ENCODE measurements around the gene TIRAP. TPM values are rescaled to one million over a fixed set of nuclear protein-coding genes. Genes with fewer than 3 reads are reported as not detected.

The TIRAP gene
- total RNA-seq, 1 donor from 2014 or later, result 10.0 TPM

DNA sequence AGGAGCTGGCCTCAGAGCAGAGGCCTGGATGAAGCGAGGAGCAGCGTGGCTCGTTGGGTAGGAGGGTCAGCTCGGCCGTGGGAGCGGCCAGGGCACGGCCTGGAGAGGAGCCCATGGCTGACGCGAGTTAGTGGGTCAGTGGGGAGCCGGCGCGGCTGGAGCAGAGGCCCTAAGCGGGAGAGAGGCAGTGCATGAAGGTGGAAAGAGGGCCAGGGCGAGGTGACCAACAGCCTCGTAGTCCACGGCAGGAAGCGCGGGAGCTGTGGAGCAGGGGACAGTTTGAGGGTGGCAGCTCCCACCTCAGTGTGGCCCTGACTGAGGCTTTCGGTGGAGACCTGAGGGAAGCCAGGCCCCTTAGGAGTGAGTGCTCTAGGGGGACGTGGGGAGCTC is 45.1 kb downstream of the TIRAP start:
- Mint-ChIP-seq H3K27me3 (ENCODE audit: low read depth) (no peaks in the 10 kb centered on the region), H3K4me1 (no peaks in the 10 kb centered on the region), H3K4me3 (no peak overlapping the region), H3K9me3 (no peaks in the 10 kb centered on the region), H3K36me3 (no peaks in the 10 kb centered on the region), H3K27ac (no peak overlapping the region)
- TF ChIP-seq, protein P1, sequence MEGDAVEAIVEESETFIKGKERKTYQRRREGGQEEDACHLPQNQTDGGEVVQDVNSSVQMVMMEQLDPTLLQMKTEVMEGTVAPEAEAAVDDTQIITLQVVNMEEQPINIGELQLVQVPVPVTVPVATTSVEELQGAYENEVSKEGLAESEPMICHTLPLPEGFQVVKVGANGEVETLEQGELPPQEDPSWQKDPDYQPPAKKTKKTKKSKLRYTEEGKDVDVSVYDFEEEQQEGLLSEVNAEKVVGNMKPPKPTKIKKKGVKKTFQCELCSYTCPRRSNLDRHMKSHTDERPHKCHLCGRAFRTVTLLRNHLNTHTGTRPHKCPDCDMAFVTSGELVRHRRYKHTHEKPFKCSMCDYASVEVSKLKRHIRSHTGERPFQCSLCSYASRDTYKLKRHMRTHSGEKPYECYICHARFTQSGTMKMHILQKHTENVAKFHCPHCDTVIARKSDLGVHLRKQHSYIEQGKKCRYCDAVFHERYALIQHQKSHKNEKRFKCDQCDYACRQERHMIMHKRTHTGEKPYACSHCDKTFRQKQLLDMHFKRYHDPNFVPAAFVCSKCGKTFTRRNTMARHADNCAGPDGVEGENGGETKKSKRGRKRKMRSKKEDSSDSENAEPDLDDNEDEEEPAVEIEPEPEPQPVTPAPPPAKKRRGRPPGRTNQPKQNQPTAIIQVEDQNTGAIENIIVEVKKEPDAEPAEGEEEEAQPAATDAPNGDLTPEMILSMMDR (IDR thresholded peaks at IDR 0.05; ENCODE audit: unreplicated experiment), result no peak
- DNase-seq (ENCODE audit: low spot score in 2 of 2, unreplicated experiment in 2 of 2), result no peak

DNA sequence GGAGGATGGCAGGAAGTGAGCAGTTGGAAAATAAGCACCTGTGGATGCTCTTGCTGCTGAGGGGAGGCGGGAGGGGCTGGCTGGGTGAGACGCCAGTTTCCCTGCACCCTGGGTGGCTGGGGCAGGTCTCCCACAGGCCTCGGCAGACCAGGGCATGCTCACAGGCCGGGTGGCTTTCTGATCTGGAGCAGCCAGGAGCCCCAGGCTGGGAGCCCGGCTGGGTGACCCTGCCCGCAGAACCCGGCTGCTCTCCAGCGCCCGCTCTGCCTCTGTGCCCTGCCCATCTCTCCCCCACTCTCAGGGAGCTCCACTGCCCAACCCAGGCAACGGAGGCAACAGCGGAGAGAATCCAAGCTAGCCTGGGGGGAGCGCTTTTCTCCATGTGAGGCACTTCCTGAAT is 45.6 kb downstream of the TIRAP start:
- no peaks in the 10 kb centered on the region for H3K27me3 Mint-ChIP-seq (ENCODE audit: low read depth)
- H3K4me1 Mint-ChIP-seq, result no peaks in the 10 kb centered on the region
- H3K9me3 Mint-ChIP-seq, result no peaks in the 10 kb centered on the region
- peaks cover 4% of the 10 kb centered on the region for H3K36me3 Mint-ChIP-seq
- no peak for DNase-seq (ENCODE audit: low spot score in 2 of 2, unreplicated experiment in 2 of 2)
- no peak overlapping the region for H3K4me3 Mint-ChIP-seq
- TF ChIP-seq, protein P1 (IDR thresholded peaks at IDR 0.05; ENCODE audit: unreplicated experiment), result no peak
- no peak overlapping the region for H3K27ac Mint-ChIP-seq

DNA sequence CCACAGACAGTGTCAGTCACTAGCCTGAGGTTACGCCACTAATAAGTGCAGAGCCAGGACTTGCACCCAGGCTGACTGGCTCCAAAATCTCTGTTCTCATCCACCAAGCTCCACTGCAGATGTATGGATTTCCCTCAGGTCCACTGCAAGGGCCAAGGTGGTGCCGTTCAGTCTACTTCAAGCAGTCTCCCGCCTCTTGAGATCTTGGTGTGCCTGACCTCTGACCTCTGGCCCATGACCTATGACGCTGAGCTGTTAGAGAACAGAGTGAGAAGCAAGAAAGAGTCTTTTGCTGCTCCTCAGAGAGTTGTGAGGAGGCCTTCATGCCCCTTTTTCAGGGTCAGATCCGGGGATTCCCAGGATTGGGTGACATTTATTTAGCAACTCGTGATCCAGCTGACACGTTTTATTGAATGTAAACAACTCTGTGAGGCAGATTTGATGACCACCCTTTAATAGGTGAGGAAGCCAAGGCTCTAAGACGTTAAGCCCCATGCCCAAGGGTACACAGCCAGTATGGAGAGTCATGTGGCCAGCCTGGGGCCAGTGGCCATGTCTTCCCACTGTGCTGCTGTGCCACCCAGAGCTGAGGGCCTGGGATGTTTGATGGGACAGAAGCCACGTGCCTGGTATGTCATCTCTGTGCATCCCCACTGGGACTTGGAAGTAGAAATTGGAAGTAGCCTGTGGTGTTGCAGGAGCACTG is 46.2 kb downstream of the TIRAP start:
- no peak for DNase-seq (ENCODE audit: low spot score in 2 of 2, unreplicated experiment in 2 of 2)
- Mint-ChIP-seq H3K4me1 (no peaks in the 10 kb centered on the region), H3K4me3 (no peak overlapping the region), H3K27ac (no peak overlapping the region), H3K9me3 (no peaks in the 10 kb centered on the region), H3K36me3 (peaks cover 5% of the 10 kb centered on the region), H3K27me3 (ENCODE audit: low read depth) (no peaks in the 10 kb centered on the region)
- TF ChIP-seq, protein P1 (IDR thresholded peaks at IDR 0.05; ENCODE audit: unreplicated experiment), result no peak

DNA sequence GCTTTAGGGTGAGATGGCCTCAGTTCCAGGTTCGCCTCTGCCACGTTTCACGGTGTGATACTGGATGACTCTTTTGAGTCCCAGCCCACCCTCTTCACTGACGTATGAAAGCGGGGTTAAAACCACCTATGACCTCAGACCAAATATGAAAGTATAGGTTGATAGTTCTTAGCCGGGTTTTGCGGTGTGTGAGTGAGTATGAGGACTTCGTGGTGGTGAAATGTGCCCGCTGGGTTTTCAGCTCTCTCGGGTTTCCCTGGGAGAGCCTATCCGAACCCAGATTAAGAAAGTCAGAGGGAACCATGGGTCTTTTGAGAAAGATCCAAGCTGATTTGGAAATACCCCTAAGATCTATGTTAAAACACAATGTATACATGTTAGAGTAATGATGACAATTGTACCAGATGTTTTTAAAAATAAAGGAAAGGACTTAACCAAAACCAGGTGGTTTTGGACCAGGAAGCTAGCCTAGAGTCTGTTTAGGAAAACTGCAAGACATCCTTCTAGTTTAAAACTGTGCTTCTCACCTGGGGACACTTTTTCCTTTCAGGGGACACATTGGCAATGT is 46.8 kb downstream of the TIRAP start:
- no peak overlapping the region for H3K4me3 Mint-ChIP-seq
- no peak overlapping the region for H3K27ac Mint-ChIP-seq
- no peak for DNase-seq (ENCODE audit: low spot score in 2 of 2, unreplicated experiment in 2 of 2)
- no peaks in the 10 kb centered on the region for H3K4me1 Mint-ChIP-seq
- TF ChIP-seq, protein P1 (IDR thresholded peaks at IDR 0.05; ENCODE audit: unreplicated experiment), result no peak
- peaks cover 6% of the 10 kb centered on the region for H3K36me3 Mint-ChIP-seq
- H3K27me3 Mint-ChIP-seq (ENCODE audit: low read depth), result no peaks in the 10 kb centered on the region
- no peaks in the 10 kb centered on the region for H3K9me3 Mint-ChIP-seq

DNA sequence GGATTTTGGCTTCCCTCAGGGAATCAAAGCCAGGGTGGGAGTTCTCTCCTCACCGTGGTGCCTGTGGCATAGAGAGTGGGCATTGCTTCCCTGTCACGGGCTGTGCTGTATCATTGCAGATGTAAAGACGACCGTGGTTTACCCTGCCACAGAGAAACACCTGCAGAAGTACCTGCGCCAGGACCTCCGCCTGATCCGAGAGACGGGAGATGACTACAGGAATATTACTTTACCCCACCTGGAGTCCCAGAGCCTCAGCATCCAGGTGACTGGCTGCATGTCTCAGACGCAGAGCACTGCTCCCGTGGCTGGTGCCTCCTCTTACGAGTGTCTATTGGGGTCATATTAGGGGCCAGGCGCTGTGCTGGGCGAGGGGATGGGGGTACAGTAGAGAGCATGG is 48.4 kb downstream of the TIRAP start:
- TF ChIP-seq, protein P1 (IDR thresholded peaks at IDR 0.05; ENCODE audit: unreplicated experiment), result no peak
- no peak overlapping the region for H3K27ac Mint-ChIP-seq
- peaks cover 11% of the 10 kb centered on the region for H3K36me3 Mint-ChIP-seq

More for the DNA sequence above, 48.4 kb downstream of the TIRAP start:
- Mint-ChIP-seq H3K9me3 (no peaks in the 10 kb centered on the region), H3K4me3 (no peak overlapping the region), H3K4me1 (peaks cover 4% of the 10 kb centered on the region), H3K27me3 (ENCODE audit: low read depth) (no peaks in the 10 kb centered on the region)
- DNase-seq (ENCODE audit: low spot score in 2 of 2, unreplicated experiment in 2 of 2), result no peak
